Chondrocyte (in vitro differentiated cells): ENCODE measurements around the gene WNK2. TPM values are rescaled to one million over a fixed set of nuclear protein-coding genes. Genes with fewer than 3 reads are reported as not detected.

Experiments
- DNase-seq: peaks from one replicate; pipeline ENCODE4 v3.0.0; 2021; ENCODE audit warnings: mixed read lengths, low spot score
- H3K27ac Mint-ChIP-seq: one replicate; pipeline ENCODE4 v1.8.0; 2021; ENCODE audit warnings: mild to moderate bottlenecking, moderate library complexity, mixed read lengths; ENCODE audit not compliant: unreplicated experiment
- H3K27me3 Mint-ChIP-seq: 2 replicates; pipeline ENCODE4 v1.8.0; 2021; ENCODE audit warnings: low read depth, mixed read lengths
- H3K36me3 Mint-ChIP-seq: 2 replicates; pipeline ENCODE4 v1.8.0; 2021; ENCODE audit warnings: low read depth, mixed read lengths
- H3K4me1 Mint-ChIP-seq: 2 replicates; pipeline ENCODE4 v1.8.0; 2021; ENCODE audit warnings: low read depth, mild to moderate bottlenecking, mixed read lengths
- H3K4me3 Mint-ChIP-seq: one replicate; pipeline ENCODE4 v1.8.0; 2021; ENCODE audit warnings: mild to moderate bottlenecking, moderate library complexity, mixed read lengths; ENCODE audit not compliant: unreplicated experiment
- H3K9me3 Mint-ChIP-seq: 2 replicates; pipeline ENCODE4 v1.8.0; 2021; ENCODE audit warnings: low read depth, mixed read lengths
- total RNA-seq: library from RNA; stranded (reverse); gene quantifications from 3 replicates; pipeline ENCODE4 v1.2.1, GENCODE V29; 2021
- TF ChIP-seq, protein P1 (sequence below): fragments of 200-600 bp; sonication (generic); IDR thresholded peaks from 2 replicates; pipeline ENCODE4 v1.5.0; 2021; ENCODE audit warnings: antibody characterized with exemption, mild to moderate bottlenecking, moderate library complexity

Gene WNK2
- total RNA-seq, 1 donor from 2014 or later: 2.3 TPM

DNA sequence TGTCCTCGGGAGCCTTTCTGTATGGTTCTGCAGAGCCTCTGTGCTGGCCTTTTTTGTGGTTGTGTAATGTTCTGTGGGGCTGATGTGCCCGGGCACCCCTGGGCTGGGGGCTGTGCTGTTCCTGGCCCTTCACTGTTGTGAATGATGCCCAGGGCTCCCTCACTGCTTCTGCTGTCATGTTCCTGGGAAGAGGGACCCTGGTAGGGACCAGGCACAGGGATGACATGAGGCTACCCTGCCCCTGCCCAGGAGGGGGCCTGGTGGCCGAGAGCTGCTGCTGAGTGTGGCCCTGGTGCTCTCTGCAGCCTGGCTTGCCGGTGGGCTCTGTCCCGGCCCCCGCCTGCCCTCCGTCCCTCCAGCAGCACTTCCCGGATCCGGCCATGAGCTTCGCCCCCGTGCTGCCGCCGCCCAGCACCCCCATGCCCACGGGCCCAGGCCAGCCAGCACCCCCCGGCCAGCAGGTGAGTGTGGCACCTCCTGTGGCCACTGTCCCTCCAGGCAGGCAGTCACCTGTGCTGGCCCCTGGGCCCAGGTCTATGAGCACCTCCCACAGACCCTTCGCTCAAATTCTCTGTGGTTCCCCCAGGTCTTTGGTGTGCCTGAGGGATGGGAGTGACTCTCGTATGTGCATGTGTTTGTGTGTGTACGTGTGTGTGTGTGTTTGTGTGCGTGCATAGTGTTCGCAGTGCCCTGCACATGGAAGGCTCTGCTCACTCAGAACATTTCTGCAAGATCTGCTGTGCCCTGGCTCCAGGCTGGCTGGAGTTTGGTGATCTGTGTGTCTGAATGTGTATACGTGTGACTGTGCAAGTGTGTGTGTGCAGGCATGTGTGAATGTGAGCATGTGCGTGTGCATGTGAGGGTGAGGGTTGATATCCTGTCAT, 72.3 kb downstream of the WNK2 start:
- no peaks in the 10 kb centered on the region for H3K4me1 Mint-ChIP-seq
- DNase-seq: no peak
- H3K27ac Mint-ChIP-seq: no peak overlapping the region
- H3K36me3 Mint-ChIP-seq: no peaks in the 10 kb centered on the region
- TF ChIP-seq, protein P1, sequence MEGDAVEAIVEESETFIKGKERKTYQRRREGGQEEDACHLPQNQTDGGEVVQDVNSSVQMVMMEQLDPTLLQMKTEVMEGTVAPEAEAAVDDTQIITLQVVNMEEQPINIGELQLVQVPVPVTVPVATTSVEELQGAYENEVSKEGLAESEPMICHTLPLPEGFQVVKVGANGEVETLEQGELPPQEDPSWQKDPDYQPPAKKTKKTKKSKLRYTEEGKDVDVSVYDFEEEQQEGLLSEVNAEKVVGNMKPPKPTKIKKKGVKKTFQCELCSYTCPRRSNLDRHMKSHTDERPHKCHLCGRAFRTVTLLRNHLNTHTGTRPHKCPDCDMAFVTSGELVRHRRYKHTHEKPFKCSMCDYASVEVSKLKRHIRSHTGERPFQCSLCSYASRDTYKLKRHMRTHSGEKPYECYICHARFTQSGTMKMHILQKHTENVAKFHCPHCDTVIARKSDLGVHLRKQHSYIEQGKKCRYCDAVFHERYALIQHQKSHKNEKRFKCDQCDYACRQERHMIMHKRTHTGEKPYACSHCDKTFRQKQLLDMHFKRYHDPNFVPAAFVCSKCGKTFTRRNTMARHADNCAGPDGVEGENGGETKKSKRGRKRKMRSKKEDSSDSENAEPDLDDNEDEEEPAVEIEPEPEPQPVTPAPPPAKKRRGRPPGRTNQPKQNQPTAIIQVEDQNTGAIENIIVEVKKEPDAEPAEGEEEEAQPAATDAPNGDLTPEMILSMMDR: no peak
- no peak overlapping the region for H3K4me3 Mint-ChIP-seq
- H3K9me3 Mint-ChIP-seq: no peaks in the 10 kb centered on the region
- H3K27me3 Mint-ChIP-seq: peaks cover 12% of the 10 kb centered on the region

DNA sequence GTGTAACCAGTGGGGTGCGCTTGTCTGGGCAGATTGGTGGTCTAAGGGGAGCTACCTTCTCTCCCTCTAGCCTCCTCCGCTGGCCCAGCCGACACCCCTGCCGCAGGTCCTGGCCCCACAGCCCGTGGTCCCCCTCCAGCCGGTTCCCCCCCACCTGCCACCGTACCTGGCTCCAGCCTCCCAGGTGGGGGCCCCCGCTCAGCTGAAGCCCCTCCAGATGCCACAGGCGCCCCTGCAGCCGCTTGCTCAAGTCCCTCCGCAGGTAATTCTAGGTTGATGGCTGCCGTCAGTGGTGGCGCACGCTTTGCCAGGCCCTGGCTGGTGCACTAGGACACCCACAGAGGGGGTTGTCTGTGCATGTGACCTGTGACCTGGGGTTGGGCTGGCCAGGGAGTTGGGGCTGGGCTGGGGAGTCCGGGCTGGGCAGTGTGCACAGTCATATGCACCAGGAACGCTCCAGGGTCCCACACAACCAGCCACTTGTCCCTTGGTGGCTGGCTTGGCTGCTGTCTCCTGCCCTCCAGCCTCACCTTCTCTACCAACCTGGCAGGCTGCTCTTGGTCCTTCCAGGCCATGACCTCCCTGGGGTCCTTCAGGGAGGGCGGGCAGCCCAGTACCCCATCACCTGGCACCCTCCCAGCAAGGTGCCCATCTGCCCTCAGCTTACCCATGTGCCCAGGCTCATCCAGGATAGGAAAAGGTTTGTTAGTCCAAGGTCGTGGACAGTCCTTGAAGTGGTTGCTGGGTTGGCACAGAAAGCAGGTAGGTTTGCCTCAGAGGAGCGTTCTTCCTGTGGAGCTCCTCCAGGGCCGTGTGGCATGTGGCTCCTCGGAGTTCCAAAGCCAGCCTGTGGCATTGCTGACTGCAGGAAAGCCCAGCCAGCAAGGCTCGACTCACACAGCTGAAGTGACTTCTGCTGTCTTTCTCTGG, 73.2 kb downstream of the WNK2 start:
- Mint-ChIP-seq H3K36me3 (no peaks in the 10 kb centered on the region), H3K9me3 (no peaks in the 10 kb centered on the region), H3K4me1 (no peaks in the 10 kb centered on the region), H3K27ac (no peak overlapping the region), H3K27me3 (peaks cover 12% of the 10 kb centered on the region), H3K4me3 (no peak overlapping the region)
- TF ChIP-seq, protein P1: no peak
- no peak for DNase-seq

DNA sequence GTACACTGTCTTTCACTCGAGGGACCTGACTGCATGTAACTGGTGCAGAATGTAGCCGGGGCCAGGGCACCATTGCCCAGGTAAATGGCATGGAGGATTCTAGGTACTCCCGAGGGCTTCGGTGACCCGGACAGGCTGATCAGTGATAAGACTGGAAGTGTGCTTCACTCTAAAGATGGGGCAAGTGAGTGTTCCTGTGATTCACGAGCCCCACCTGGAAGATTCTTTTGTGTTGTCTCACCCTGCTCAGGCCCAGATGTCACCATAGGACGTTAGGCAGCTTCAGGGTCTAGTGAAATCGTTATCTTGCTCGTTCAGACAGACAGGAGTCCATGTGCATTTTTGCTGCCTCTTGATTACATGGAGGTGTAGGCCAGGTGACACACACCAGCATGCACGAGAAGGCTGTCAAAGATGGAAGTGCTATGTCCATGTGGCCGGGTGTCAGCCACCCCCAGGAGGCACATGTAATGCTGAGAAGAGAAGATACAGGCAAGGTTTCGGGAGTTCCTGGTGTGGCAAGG, 73.9 kb downstream of the WNK2 start:
- Mint-ChIP-seq H3K36me3 (no peaks in the 10 kb centered on the region), H3K4me3 (no peak overlapping the region), H3K27ac (no peak overlapping the region), H3K27me3 (peaks cover 12% of the 10 kb centered on the region), H3K4me1 (no peaks in the 10 kb centered on the region), H3K9me3 (no peaks in the 10 kb centered on the region)
- DNase-seq: peak; percentile 21
- TF ChIP-seq, protein P1: no peak

DNA sequence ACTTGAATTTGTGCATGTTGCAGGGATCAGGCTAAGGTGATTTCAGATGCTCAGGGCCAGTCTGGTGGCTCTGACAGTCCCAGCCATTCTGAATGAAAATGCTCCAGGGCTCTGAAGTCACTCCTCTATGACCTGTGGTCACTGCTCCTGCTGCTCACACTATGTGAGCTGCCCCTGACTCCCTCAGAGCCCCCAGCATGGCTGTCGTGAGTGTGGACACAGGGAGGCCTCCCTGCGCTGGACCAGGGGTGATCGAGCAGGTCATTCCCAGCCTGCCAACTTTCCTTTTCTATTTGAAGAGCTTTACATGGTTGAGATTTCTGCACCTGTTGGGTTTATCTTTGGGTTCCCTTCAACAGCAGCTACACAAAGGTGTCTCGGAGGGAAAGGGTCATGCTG, 74.5 kb downstream of the WNK2 start:
- H3K4me1 Mint-ChIP-seq: no peaks in the 10 kb centered on the region
- H3K27me3 Mint-ChIP-seq: peaks cover 12% of the 10 kb centered on the region
- no peaks in the 10 kb centered on the region for H3K9me3 Mint-ChIP-seq
- no peak for DNase-seq
- no peaks in the 10 kb centered on the region for H3K36me3 Mint-ChIP-seq
- H3K27ac Mint-ChIP-seq: no peak overlapping the region
- TF ChIP-seq, protein P1: no peak
- no peak overlapping the region for H3K4me3 Mint-ChIP-seq
